ENCODE results near the gene CD1D. TPM values are rescaled to one million over a fixed set of nuclear protein-coding genes. Genes with fewer than 3 reads are reported as not detected.

Gene CD1D
- total RNA-seq, 4 donors from 2014 or later = 11.6 to 34.7 (median 16.4) TPM

DNA sequence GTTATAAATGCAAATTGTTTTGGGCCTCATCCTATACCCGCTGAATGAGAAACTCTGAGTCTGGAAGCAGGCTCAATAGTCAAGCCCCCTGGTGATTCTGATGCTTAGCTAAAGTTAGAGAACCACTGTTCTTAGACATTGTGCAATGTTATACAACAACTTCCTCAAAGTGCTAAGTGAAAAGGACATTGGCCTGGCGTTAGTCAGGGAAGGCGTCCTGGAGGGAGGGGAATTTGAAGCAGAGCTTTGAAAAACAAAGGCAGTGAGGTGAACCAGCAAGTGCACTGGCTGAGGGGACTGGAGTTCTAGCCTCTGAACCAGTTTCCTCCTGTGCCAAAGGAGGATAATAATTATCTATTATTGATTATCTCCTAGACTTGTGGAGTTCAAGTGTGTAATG lies 5.1 kb downstream of the CD1D start:
- H3K9me3 ChIP-seq = no peaks in the 10 kb centered on the region
- peaks cover 0 to 7% (median 0%) of the 10 kb centered on the region in 4 donors for H3K4me1 ChIP-seq
- no peak for DNase-seq
- H3K4me3 ChIP-seq = no peak overlapping the region
- H3K36me3 ChIP-seq = no peaks in the 10 kb centered on the region
- no peaks in the 10 kb centered on the region for H3K27me3 ChIP-seq
- H3K27ac ChIP-seq = no peak overlapping the region
- TF ChIP-seq POLR2A (IDR thresholded peaks at IDR 0.05) = no peak
- TF ChIP-seq, protein P1, sequence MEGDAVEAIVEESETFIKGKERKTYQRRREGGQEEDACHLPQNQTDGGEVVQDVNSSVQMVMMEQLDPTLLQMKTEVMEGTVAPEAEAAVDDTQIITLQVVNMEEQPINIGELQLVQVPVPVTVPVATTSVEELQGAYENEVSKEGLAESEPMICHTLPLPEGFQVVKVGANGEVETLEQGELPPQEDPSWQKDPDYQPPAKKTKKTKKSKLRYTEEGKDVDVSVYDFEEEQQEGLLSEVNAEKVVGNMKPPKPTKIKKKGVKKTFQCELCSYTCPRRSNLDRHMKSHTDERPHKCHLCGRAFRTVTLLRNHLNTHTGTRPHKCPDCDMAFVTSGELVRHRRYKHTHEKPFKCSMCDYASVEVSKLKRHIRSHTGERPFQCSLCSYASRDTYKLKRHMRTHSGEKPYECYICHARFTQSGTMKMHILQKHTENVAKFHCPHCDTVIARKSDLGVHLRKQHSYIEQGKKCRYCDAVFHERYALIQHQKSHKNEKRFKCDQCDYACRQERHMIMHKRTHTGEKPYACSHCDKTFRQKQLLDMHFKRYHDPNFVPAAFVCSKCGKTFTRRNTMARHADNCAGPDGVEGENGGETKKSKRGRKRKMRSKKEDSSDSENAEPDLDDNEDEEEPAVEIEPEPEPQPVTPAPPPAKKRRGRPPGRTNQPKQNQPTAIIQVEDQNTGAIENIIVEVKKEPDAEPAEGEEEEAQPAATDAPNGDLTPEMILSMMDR (IDR thresholded peaks at IDR 0.05) = no peak

DNA sequence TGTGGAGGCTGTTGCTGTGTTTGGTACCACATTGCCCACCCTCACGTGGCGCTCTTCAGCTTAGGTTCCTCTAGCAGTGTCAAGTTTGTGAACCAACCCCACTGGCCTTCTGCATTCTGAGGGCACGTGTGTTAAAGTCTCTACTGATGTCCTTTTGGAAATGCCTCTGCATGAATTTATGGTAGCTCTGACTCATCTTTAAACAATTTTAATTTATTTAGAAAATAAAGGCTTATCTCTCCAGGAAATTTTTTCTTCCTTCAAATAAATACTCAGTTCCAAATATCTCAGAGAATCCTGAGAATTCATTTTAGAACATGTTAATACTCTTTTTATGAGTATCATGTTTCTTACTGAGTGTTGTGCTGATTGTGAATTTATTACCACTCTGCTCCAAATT lies 5.5 kb downstream of the CD1D start:
- H3K4me1 ChIP-seq = peaks cover 0 to 5% (median 0%) of the 10 kb centered on the region in 4 donors
- no peaks in the 10 kb centered on the region for H3K9me3 ChIP-seq
- H3K36me3 ChIP-seq = no peaks in the 10 kb centered on the region
- DNase-seq = no peak
- TF ChIP-seq, protein P1 (IDR thresholded peaks at IDR 0.05) = no peak
- TF ChIP-seq POLR2A (IDR thresholded peaks at IDR 0.05) = no peak
- no peaks in the 10 kb centered on the region for H3K27me3 ChIP-seq
- no peak overlapping the region for H3K4me3 ChIP-seq
- no peak overlapping the region for H3K27ac ChIP-seq

DNA sequence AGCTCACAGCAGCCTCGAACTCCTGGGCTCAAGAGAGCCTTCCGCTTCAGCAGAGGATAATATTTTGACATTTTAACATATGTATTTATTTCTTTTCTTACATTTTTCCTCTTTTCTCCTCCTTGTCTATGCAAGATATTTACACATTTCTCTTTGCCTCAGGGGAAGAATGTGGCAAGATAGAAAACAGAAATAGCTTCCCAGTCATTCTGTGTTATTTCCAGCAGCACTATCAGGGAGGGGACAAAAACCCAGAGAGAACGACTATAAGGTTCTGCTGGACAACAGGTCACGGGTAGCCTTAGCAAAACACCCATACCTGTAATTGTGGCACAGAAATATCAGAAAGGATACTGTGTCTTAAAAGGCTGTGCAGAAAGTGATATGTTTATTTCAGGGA lies 7.9 kb downstream of the CD1D start:
- Histone ChIP-seq H3K27me3 (no peaks in the 10 kb centered on the region), H3K27ac (no peak overlapping the region), H3K4me1 (no peaks in the 10 kb centered on the region), H3K4me3 (no peak overlapping the region), H3K9me3 (no peaks in the 10 kb centered on the region), H3K36me3 (no peaks in the 10 kb centered on the region)
- TF ChIP-seq POLR2A (IDR thresholded peaks at IDR 0.05) = no peak
- TF ChIP-seq, protein P1 (IDR thresholded peaks at IDR 0.05) = no peak
- DNase-seq = no peak

DNA sequence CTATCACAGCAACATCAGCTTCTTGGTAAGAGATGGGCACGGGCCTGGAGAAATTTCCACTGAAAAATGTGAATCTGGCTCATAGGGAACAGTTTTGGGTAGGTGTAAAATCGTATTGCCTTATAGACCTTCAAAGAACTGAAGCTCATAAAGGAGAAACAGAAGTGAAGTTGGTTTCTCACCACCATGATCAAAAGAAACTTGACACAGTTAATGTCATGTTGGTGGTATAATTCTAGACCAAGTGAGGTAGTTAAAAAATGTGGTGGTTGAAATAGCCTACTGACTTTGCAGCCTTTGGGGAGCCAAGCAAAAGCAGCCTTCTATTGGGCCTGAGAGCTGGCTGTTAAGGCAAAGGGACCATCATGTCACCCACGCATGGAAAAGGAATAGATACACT lies 8.9 kb downstream of the CD1D start:
- no peaks in the 10 kb centered on the region for H3K27me3 ChIP-seq
- H3K36me3 ChIP-seq = no peaks in the 10 kb centered on the region
- H3K9me3 ChIP-seq = no peaks in the 10 kb centered on the region
- no peaks in the 10 kb centered on the region for H3K4me1 ChIP-seq
- no peak overlapping the region for H3K4me3 ChIP-seq
- DNase-seq = no peak
- TF ChIP-seq, protein P1 (IDR thresholded peaks at IDR 0.05) = no peak
- no peak for TF ChIP-seq POLR2A (IDR thresholded peaks at IDR 0.05)
- H3K27ac ChIP-seq = no peak overlapping the region

DNA sequence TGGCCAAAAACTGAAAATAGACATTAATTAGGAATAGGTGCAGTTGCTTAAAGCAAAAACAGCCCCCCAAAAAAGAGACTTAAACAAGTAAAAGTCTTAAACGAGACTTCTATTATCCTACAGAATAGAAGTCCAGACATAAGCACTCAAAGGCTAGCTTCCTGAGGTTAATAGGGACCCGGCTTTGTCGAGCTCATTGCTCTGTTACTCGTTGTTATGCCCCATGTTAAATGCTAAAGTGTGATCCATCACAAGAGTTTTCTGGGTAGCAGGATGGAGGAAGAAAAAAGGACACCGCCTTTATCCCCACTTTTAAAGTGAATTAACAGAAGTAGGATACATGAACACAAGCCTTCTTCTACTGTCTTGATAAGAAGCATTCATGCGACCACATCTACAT lies 10.6 kb downstream of the CD1D start:
- Histone ChIP-seq H3K27me3 (no peaks in the 10 kb centered on the region), H3K4me1 (no peaks in the 10 kb centered on the region), H3K4me3 (no peak overlapping the region), H3K36me3 (no peaks in the 10 kb centered on the region), H3K27ac (no peak overlapping the region), H3K9me3 (no peaks in the 10 kb centered on the region)
- DNase-seq = no peak
- TF ChIP-seq, protein P1 (IDR thresholded peaks at IDR 0.05) = no peak
- no peak for TF ChIP-seq POLR2A (IDR thresholded peaks at IDR 0.05)

DNA sequence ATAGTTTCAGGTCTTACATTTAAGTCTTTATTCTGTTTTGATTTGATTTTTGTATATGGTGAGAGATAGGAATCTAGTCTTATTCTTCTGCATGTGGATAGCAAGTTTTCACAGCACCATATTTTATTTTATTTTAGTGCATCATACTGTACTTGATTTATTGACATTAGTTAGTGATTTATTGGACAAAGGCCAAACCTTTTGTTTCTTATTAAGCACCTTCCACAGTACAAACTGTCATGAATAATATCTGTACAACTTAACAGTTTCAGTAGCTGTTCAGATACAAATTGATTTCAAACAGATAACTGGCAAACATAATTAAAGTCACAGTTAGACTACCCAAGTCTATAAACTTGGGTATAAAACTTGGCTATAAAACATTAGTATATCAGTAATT lies 15.8 kb downstream of the CD1D start:
- DNase-seq = no peak
- Histone ChIP-seq H3K9me3 (no peaks in the 10 kb centered on the region), H3K27ac (no peak overlapping the region), H3K4me3 (no peak overlapping the region), H3K36me3 (no peaks in the 10 kb centered on the region), H3K4me1 (no peaks in the 10 kb centered on the region), H3K27me3 (no peaks in the 10 kb centered on the region)
- no peak for TF ChIP-seq POLR2A (IDR thresholded peaks at IDR 0.05)
- TF ChIP-seq, protein P1 (IDR thresholded peaks at IDR 0.05) = no peak

All from Peyer's patch (tissue), 4 donors.